ENCODE results near the gene PACSIN1. TPM values are rescaled to one million over a fixed set of nuclear protein-coding genes. Genes with fewer than 3 reads are reported as not detected.

The PACSIN1 gene
- total and polyA plus RNA-seq, 4 donors = 0.03 to 0.17 (median 0.15) TPM

GRCh38 chr6:34424200-34425131, 41.4 kb upstream of the PACSIN1 start:
- no peak for DNase-seq (ENCODE audit: low spot score)
- Histone ChIP-seq H3K9me3 (ENCODE audit: control insufficient read depth in 4 of 4, low read length in 3 of 4) (no peaks in the 10 kb centered on the region), H3K36me3 (ENCODE audit: control insufficient read depth in 4 of 4, insufficient read depth in 3 of 4, low read depth in 1 of 4, low read length in 3 of 4) (peaks cover 8 to 45% (median 31%) of the 10 kb centered on the region in 4 donors), H3K4me1 (ENCODE audit: control insufficient read depth in 4 of 4, insufficient read depth in 4 of 4, low read length in 3 of 4) (peaks cover 0 to 15% (median 3%) of the 10 kb centered on the region in 4 donors), H3K27me3 (ENCODE audit: control insufficient read depth in 4 of 4, insufficient read depth in 4 of 4, low read length in 3 of 4) (no peaks in the 10 kb centered on the region), H3K27ac (ENCODE audit: low read depth in 1 of 2, low read length in 2 of 2) (no peak overlapping the region), H3K9ac (ENCODE audit: low read depth in 1 of 2, low read length in 2 of 2) (peak overlapping the region; percentile 77 to 94), H3K4me3 (ENCODE audit: low read depth in 1 of 3, low read length in 3 of 3) (peak overlapping the region in 2 of 3 donors; percentile 82 to 99)
- WGBS = 83% methylated on average over 19 of the region's 19 CpGs
- no peak for TF ChIP-seq SP1 (IDR thresholded peaks at IDR 0.05)
- no peak for TF ChIP-seq RAD21 (IDR thresholded peaks at IDR 0.05)
- TF ChIP-seq TAF1 (conservative IDR thresholded peaks at IDR 0.05) = no peak
- no peak for TF ChIP-seq ZBTB33 (IDR thresholded peaks at IDR 0.05)
- no peak for TF ChIP-seq NR2F2 (IDR thresholded peaks at IDR 0.05)
- no peak for TF ChIP-seq HNF4A (conservative IDR thresholded peaks at IDR 0.05)
- TF ChIP-seq EGR1 (IDR thresholded peaks at IDR 0.05; ENCODE audit: low read depth in 2 of 2) = no peak
- TF ChIP-seq GABPA (IDR thresholded peaks at IDR 0.05 in 1 of 2, conservative IDR thresholded peaks at IDR 0.05 in 1 of 2) = no peak
- TF ChIP-seq JUND (IDR thresholded peaks at IDR 0.05) = no peak
- no peak for TF ChIP-seq HNF4G (IDR thresholded peaks at IDR 0.05)
- no peak for TF ChIP-seq YY1 (IDR thresholded peaks at IDR 0.05)
- TF ChIP-seq CTCF (IDR thresholded peaks at IDR 0.05; ENCODE audit: low read depth, low read length, missing input control) = no peak
- TF ChIP-seq FOXA2 (IDR thresholded peaks at IDR 0.05) = no peak

GRCh38 chr6:34425132-34425497, 40.8 kb upstream of the PACSIN1 start:
- WGBS = 9% methylated on average over 10 of the region's 10 CpGs

More at GRCh38 chr6:34425132-34425497, 40.8 kb upstream of the PACSIN1 start:
- Histone ChIP-seq H3K4me1 (ENCODE audit: control insufficient read depth in 4 of 4, insufficient read depth in 4 of 4, low read length in 3 of 4) (peaks cover 0 to 15% (median 3%) of the 10 kb centered on the region in 4 donors), H3K9me3 (ENCODE audit: control insufficient read depth in 4 of 4, low read length in 3 of 4) (no peaks in the 10 kb centered on the region), H3K27me3 (ENCODE audit: control insufficient read depth in 4 of 4, insufficient read depth in 4 of 4, low read length in 3 of 4) (no peaks in the 10 kb centered on the region), H3K9ac (ENCODE audit: low read depth in 1 of 2, low read length in 2 of 2) (peak overlapping the region; percentile 77 to 94), H3K36me3 (ENCODE audit: control insufficient read depth in 4 of 4, insufficient read depth in 3 of 4, low read depth in 1 of 4, low read length in 3 of 4) (peaks cover 8 to 41% (median 27%) of the 10 kb centered on the region in 4 donors), H3K4me3 (ENCODE audit: low read depth in 1 of 3, low read length in 3 of 3) (peak overlapping the region; percentile 82 to 99 (median 96)), H3K27ac (ENCODE audit: low read depth in 1 of 2, low read length in 2 of 2) (peak overlapping the region; percentile 77 to 79)
- DNase-seq (ENCODE audit: low spot score) = no peak
- TF ChIP-seq EGR1 (IDR thresholded peaks at IDR 0.05; ENCODE audit: low read depth in 2 of 2) = no peak
- no peak for TF ChIP-seq FOXA1 (IDR thresholded peaks at IDR 0.05)
- no peak for TF ChIP-seq MAX (IDR thresholded peaks at IDR 0.05)
- no peak for TF ChIP-seq JUND (IDR thresholded peaks at IDR 0.05)
- no peak for TF ChIP-seq CTCF (IDR thresholded peaks at IDR 0.05; ENCODE audit: low read depth, low read length, missing input control)
- no peak for TF ChIP-seq NR2F2 (IDR thresholded peaks at IDR 0.05)
- TF ChIP-seq ZBTB33 (IDR thresholded peaks at IDR 0.05) = no peak
- no peak for TF ChIP-seq RAD21 (IDR thresholded peaks at IDR 0.05)
- no peak for TF ChIP-seq GABPA (IDR thresholded peaks at IDR 0.05 in 1 of 2, conservative IDR thresholded peaks at IDR 0.05 in 1 of 2)
- TF ChIP-seq HNF4A (conservative IDR thresholded peaks at IDR 0.05) = no peak
- no peak for TF ChIP-seq YY1 (IDR thresholded peaks at IDR 0.05)
- TF ChIP-seq REST (IDR thresholded peaks at IDR 0.05) = no peak
- no peak for TF ChIP-seq FOXA2 (IDR thresholded peaks at IDR 0.05)
- no peak for TF ChIP-seq HNF4G (IDR thresholded peaks at IDR 0.05)
- no peak for TF ChIP-seq SP1 (IDR thresholded peaks at IDR 0.05)
- TF ChIP-seq TAF1 (conservative IDR thresholded peaks at IDR 0.05) = no peak
- TF ChIP-seq RXRA (IDR thresholded peaks at IDR 0.05) = no peak
